Inflammatory macrophage (primary cell): ENCODE results near the gene AGAP1.

ENCODE experiments used
- DNase-seq, 2 donors: peaks; one replicate each; pipeline ENCODE4 v3.0.0-alpha.2; 2020 to 2022

AGAP1 gene

DNA sequence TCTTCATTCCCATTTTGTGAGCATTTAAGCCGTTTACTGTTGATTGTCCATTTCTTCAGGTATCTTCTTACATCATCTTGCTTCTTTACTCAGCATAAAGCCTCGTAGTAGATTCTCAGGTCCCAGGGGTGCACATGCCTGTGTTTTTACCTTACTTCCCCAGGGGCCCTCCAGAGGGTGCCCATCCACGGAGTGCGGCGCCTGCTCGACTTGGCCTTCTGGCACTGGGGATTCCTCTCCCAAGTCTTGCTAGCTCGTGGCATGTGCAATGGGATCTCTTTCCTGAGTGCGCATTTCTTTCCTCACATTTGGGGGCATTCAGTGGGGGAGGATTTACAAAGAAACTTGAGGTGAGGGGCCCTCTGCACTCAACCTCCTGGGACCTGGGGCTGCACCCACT, 148.1 kb downstream of the AGAP1 start:
- DNase-seq: no peak

DNA sequence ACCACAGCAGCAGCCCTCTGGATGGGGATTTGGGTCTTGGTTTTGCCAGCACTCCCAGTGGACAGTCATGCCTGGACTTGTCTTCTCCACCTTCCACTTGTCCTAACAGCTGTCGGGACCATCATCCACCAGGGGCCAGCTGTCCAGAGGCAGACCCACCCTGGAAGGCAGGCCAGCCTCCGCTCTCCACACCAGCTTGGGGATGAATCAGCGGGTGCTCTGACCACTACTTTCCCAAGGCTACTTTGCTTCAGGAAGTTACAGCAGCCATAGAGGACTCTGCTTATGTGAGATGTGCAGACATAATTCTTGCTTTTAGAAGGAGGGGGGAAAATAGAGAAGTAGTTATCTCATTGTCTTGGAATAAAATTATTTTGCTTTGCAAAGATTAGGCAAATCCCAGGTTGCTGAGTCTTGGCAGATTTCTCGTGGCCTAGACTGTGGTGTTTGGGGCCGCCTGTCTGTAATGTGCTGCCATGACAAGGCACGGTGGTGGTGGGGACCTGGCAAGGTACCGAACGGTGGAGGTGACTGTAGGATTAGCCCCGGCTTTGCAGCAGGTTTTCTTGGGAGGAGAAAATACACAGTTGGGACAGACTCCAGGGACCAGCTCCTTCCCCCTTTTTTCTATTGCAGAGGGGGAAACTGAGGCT, 148.7 kb downstream of the AGAP1 start:
- no peak for DNase-seq

DNA sequence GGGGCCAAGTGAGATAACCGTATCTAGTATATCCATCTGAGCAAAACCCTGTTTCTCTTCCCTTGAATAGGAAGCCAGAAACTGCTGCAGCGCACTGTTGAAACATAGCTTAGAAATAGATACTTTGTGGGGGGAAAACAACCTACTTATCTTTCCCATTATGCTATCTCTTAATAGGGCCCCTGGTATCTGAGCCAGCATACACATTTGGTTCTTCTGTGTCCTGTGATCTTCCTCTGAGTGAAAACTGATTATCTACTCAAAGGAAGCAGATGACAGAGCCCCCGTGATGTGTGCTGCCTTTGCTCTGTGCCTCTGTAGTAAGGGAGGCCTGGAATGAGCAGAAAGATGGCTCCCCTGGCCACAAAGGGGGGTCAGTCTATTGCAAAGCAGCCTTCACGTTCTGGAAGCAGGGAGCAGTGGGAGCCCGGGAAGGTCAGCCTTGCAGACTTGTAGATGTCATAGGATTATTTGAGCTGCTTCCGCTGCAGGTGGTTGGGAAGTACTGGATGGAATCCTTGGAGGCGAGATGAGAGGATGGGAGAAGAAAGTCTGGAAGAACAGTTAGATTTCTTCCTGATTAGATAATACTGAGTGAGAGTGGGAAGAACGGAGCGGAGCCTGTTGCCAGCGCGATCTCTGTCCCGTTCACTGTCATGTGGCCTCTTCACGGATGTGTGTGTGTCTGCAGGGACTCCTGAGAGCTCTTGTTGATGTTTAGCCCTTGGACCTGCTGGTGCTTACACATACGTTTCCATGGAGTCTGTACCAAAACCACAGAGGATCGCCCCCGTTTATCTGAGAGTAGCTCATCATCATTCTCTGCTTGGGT, 150.1 kb downstream of the AGAP1 start:
- no peak for DNase-seq

DNA sequence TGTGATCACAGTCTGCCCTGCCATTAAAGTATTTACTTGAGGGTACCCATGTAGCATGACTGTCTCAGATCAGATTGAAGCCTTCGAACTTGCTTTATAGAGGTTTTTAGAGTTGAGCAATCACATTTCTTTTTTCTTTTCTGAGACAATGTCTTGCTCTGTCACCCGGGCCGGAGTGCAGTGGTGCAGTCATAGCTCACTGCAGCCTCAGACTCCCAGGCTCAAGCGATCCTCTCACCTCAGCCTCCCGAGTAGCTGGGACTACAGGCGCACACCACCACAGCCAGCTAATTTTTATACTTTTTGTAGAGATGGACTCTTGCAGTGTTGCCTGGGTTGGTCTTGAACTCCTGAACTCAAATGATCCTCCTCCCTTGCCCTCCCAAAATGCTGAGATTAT, 153.4 kb downstream of the AGAP1 start:
- no peak for DNase-seq

DNA sequence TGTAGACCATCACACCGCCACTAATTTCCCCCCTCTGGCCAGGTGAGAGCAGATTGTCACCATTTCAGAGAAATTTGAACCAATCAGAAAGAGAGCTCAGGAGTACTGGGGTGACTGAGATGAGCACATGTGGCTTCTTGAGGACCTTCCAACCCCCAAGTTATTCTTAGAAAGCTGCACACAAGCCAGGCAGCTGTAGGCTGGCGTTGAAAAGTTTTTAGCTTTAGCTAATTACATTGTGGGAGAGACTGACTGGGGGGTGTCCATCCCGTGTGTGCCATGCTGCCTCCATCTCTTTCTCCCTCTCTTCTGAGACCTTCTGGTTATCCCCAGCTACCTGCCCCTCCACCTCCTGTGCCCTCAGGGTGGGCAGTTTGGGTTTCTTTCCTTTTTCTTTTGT, 154.0 kb downstream of the AGAP1 start:
- DNase-seq: no peak

DNA sequence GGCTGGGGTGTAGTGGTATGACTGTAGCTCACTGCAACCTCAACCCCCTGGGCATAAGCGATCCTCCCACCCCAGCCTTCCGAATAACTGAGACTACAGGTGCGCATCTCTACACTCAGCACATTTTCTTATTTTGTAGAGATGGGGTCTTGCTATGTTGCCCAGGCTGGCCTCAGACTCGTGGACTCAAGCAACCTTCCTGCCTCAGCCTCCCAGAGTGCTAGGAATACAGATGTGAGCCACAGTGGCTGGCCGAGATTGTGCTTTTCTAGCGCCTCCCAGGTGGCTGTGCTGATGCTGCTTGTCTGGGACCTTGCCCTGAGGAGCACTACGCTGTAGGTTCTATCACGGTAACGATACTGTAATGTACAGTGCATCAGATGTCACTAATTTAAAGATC, 155.6 kb downstream of the AGAP1 start:
- no peak for DNase-seq

DNA sequence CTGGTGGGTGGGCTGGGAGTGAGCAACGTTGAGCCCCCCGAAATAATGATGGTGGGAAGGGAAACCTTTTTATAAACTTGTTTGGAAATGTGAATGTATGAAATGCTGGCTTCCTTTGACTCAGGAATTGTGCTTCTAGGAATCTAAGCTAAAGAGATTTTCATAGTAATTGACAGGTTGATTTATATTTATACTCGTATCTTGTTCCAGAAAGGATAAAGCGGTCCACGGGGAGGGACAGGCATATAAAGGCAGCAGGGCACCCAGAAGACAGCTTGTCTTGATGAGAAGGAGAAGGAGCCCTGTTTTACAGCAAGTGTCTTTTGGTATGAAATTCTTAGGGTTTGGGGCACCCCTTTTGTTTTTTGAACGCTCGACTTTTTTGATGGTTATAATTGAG, 157.8 kb downstream of the AGAP1 start:
- no peak for DNase-seq

DNA sequence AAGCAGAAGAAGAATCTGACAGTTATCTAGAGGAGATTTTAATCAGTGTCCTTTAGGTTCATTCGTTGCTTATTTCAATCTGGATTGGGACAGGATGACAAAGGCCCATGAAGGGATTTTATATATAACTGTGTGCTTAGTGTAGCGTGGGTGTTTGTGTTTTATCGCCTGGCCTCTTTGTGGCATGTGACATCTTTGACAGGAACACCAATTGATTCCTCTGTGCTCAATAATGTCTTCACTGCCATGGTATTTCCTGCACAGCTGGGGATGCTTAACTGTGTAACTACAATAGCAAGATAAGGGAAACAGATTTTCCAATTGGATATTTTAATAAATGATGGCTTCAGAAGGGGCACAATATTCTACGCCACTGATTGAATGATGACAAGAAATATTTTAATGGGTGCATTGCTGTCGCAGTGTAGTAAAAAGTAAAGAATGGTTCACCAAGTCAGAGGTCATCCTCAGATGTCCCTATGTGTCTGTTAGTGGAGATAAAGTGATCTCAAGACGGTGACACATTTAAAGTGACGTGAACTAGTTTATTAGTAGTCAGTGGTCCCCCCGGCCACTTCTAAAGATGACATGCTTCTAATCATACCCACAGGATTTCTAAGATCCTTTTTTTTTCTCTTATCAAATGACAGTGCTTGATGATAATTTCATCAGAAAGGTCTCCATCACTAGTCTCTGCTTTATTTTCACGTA, 160.4 kb downstream of the AGAP1 start:
- no peak for DNase-seq

DNA sequence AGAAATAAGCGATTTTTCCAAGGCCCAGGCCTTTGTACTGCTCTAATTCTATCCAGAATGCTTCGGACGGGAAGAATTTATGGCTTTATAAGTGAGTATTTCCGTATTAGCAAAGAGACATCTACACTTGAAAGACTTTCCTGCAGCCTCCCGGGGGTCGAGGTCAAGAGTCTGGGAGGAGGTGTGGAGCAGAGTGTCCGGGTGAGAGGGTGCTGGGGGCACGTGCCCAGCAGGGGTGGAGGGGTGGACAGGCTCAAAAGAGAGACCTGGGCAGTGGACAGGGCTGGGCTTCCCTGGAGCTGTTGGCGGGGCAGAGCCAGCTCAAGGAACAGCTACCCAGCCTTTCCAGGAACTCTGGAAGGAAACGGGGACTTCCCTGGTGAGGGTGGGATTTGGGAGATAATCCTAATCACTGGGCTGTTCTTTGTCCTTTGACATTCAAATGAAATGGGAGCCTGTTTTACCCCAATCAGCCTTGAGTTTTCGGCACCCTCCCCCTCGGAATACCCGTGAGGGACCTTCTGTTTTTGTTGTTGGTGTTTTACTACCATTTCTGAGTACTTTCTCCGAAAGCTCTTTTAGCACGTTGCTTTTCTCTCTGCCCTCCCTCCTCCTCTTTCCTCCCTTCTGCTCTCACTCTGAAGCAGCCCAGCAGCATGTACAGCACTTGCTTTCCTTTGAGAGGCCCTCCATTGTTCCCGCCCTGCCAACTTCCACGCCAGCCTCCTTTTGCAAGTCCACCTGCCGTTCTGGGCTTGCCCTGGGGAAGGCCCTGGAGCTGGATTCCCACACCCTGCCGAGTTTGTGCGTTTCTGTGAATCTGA, 164.7 kb downstream of the AGAP1 start:
- no peak for DNase-seq

DNA sequence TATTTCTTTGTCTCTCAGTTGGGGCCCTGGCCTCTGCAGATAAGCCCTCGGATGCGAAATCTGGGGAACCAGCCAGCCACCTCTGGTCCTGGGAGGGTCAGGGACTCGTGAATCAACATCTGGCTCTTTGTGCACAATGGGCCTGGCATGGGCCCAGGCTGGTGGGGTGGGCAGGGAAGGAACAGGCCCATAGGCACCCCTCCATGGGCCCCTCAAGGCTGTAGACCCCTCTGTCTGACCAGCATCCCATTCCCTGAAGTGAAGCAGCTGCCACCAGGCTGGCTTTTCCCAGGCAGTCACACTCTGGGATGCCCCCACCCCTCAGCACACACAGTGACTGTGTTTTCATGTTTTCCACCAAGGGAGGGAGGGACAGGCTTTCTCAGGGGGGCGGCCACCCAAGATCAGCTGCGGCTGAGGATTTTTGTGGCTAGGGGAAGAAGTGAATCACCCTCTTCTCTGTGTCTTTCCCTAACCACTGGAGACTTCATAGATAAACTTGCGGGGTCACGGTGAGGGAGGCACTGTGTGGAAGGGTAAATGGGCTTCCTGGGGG, 166.0 kb downstream of the AGAP1 start:
- no peak for DNase-seq

DNA sequence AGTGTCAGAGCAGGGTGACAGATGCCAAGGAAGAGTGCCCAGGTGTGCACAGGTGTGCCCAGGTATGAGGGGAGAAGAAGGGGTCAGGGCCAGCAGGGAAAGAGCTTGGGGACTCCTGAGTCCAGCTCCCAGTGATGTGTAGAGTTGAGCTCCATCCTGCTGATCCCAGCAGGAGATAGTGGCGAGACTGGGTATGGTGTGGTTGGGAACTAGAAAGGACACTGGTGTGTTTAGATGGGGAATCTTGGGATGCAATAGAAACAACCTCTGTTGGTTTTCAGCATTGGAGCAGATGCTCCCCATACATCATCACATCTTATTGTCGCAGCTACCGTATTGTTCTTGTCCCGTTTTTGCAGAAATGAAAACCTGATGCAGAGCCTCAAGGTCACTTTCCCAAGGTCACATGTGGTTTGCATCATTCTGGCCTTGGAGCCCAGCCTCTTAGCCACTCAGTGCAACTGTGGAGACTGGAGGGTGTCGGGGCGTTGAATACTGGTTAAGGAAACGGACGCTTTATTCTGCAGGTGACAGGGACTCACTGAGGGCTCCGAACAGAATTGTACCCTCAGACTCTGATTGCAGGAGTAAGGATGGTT, 166.7 kb downstream of the AGAP1 start:
- no peak for DNase-seq

DNA sequence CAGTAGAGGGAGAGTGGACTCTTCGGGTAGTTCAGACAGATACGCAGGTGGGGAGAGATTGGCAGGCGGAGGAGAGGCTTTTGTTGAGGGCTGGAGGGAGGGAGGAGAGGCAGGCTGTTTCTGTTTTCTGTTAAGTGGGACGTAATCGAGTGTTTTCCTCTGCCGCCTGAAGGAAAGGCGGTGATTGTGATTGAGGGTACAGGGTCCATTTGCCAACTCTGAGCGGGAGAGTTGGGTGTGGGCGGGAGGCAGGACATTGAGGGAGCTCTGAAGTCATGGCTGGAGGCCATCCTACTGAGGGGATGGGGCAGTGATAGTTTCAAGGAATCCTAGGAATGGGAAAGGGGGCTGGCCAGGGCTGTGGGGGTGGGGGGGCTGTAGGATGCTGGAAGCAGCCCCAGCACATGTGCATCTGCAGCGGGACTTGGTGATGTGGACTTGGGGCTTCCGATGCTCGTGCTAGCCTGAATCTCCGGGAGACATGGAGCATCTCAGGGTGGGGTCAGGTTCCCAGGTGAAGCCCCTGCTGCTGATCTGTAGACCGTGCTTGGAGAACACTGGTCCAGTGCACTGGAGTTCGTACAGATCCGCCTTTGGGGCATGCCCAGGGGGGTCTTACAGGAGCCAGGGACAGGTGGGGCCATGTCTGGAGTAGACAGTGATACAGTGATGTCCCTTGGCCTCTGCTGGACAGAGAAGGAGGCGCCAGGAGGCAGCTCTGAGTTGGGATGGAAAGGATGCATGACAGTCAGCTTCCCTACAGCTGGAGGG, 167.5 kb downstream of the AGAP1 start:
- DNase-seq: no peak

DNA sequence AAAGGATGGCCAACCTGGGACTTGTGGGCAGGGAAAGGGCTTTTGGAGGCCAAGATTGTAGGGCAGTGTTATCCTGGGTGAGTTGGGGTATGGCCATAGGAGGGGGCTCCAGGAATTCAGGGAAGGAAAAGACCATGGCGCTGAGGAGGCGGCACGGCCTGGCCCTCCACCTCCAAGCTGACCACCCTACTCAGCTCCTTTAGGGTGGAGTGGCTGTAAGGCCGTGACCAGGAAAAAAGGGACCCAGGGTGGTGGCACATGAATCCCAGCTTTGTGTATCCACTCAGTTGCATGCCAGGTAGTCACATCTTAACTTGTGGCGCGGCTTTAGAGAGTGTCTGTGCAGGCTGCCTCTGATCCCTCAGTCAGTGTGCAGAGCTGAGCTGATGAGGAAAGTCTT, 168.1 kb downstream of the AGAP1 start:
- no peak for DNase-seq

DNA sequence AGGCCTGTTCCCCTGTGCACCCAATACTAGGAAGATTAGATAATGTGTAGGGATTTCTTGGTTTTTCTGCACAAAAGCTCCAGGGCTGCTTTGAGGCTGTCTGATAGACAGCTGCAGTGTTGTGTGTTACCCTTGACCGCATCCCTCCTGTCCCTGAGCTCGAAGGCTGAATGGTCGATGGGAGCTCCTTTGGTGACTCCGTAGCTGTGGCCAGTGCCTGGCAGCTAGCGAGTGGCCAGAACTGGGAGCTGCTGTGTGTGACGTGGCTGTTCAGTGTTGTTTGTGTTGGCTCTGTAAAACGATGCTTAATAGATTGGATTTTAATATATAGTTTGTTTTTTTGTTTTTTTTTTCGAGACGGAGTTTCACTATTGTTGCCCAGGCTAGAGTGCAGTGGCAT, 170.0 kb downstream of the AGAP1 start:
- DNase-seq: no peak

DNA sequence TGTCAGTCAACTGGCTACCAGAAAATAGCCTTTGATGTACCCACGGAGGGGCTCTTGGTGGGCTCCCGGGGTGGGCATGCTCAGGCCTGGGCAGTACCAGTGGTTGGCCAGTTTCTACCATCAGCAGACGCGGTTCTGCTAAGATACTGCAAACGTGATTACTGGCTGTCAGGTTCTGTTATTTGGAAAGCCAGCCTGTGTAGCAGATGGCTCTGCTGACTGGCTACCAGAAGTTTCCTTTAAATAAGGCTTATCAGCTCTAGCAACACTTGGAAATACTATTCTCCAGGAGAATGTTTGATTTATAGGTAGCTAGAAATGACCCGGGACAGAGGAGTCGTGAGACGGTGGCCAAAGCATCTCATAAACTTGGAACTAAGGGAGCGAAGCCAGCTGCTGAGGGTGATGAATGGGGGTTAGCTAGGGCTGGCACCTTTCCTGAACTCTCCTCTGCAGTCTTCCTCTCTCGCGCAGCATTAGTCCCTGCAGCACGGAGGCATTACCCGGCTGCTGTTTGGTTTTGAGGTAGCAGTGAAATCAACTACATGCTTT, 171.9 kb downstream of the AGAP1 start:
- DNase-seq: no peak

DNA sequence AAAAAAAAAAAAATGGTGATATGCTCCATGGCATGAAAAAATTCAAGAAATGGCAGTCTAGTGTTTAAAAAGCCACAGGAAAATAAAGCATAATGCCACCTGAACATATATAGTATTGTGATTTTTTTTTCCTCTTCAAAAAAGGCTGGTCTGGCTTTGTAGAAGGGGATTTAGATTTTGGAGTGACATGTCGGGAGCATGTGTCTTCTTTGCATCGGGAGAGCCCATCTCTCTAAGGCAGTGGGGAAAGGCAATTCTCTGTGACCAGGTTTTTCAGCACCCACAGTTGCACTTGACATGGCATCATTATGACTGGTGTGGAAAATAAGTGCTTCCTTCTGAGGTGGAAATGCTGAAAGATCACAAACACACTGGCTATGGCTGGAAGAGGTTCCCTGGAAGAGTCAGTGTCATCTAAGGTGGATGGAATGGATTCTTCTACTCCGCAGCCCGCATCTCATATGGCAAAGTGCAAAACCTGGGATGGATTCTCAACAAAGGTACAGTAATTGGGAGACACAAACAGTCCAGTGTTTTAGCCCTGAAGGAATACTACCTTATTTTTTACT, 172.5 kb downstream of the AGAP1 start:
- no peak for DNase-seq

DNA sequence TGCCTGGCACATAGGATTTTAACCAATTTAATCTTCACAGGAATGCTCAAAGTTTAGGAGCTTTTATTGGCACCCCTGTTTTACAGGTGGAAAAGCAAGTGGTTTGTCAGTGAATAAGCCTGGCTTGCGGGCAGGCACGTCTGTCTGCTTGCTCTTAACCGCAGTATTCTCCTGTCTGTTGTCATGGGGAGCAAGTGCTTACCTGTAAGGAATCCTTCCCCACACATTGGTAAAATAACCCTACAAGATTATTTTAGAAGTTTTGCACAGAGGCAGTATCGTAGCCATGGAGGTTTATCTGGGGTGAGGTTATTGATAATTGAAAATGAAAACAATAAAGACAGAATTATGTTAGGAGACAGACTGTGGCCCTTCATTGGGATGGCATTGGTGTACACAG, 174.9 kb downstream of the AGAP1 start:
- no peak for DNase-seq

DNA sequence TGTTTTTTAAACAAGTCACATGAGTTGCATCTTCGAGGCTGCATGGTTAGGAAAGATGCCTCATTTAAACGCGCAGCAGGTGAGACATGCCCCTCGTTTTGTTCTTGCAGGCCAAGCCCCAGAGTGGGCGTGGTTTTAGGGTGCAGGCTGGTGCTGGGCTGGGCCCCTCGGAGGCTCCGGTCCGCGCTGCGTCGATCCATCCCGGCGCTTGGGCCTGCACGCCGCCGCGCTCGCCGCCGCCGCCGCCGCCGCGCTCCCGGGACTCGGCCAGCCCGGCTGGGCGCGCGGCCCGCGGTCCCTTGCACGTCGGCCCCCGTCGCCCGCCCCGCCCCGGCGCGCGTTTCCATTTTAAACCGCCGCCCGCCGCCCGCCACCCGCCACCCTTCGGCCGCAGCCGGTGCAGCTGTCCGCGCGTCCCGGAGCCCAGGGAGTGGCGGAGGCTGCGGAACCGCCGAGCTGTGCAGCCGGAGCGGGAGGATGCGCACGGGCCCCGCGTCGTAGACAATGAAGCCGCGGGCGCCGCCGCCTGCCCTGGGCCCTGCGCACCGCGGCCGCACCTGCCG, 175.5 kb downstream of the AGAP1 start:
- DNase-seq: no peak

DNA sequence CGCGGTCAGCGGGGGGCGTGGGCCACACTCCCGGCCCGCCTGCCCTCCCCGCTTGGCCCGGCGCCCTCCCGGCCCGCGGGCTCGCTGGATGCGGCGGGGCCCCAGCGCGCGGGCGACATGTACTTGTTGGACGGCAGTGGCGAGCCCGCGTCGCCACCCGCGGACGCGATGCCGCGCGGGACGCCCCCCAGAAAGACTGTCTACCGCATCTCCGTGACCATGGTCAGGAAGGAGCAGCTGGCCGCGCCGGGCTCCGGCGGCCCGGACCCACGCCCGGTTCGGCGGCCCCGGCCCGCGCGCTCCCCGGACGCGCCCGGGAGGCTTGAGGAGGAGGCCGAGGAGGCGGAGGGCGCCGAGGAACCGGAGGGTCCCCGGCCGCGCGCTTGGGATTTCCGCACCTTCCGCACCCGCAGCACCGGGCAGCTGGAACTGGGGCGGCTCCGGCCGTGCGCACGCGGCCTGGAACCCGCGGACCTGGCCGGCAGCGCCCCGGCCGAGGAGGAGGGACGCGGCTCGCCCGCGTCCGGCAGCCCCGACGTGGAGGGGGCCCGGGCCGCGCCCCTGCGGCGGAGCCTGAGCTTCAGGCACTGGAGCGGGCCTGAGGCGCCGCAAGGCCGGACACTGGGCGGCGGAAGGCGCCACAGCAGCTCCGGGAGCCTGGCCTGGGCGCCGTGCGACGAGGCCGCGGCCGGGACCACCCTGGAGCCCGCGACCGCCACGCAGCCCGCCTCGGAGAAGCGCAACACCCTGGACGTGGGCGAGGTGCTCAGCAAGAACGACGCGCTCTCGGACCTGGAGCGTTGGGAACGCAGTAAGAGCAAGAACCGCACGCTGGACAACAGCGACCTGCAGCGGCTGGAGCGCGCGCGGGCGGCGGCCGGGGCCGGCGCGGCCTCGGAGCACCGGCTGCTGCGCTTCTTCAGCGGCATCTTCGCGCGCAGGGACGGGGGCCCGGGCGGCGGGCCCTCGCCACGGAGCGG, 176.4 kb downstream of the AGAP1 start:
- no peak for DNase-seq
